Measurements from ENCODE around the gene INO80.

DNA sequence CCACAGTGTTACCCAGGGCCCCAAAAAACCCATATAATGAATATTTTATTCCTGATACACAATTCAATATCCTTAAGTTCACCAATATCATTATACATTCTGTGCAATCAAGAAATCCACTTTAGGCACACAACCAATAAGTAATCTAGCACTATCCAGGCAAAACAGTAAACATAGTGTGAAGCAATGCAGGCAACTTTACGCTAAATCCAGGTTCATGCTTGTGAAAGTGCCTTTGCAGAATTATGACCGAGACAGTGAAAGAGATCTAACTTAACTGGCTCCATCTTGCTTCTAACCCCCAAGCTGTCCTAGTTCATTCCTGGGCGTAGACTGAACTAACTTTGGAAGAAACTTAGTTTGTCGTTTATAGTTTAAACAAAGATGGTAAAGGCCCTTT is 34.2 kb upstream of the INO80 start:
- TF ChIP-seq CTCF (IDR thresholded peaks at IDR 0.05) (no peak), EZH2 (IDR thresholded peaks at IDR 0.05; ENCODE audit: borderline replicate concordance, insufficient read depth, low read depth, low read length, poor library complexity, severe bottlenecking) (no peak)

Data from B cell (primary cell).